ENCODE data around the gene ADRM1. TPM values are rescaled to one million over a fixed set of nuclear protein-coding genes. Genes with fewer than 3 reads are reported as not detected.

ADRM1 gene
- total RNA-seq, 1 experiment from 2014 or later = 127 TPM

GRCh38 chr20:62272200-62272599 lies 30.6 kb upstream of the ADRM1 start:
- H3K27me3 Mint-ChIP-seq (ENCODE audit: insufficient read depth, unreplicated experiment) = no peaks in the 10 kb centered on the region
- H3K4me3 Mint-ChIP-seq (ENCODE audit: unreplicated experiment) = no peak overlapping the region
- H3K4me1 Mint-ChIP-seq (ENCODE audit: insufficient read depth, unreplicated experiment) = no peaks in the 10 kb centered on the region
- H3K36me3 Mint-ChIP-seq (ENCODE audit: insufficient read depth, unreplicated experiment) = peaks cover 66% of the 10 kb centered on the region
- POLR2A ChIA-PET = no interaction called here
- no peak for DNase-seq (ENCODE audit: unreplicated experiment)
- intact Hi-C loops (cut with micrococcal nuclease) = no loop called here
- BruUV-seq (replicated peaks) = no TSS peak
- H3K9me3 Mint-ChIP-seq (ENCODE audit: unreplicated experiment) = no peaks in the 10 kb centered on the region
- no peak overlapping the region for H3K27ac Mint-ChIP-seq (ENCODE audit: low read depth, unreplicated experiment)
- CTCF ChIA-PET = no interaction called here
- TF ChIP-seq CTCF (IDR thresholded peaks at IDR 0.05; ENCODE audit: unreplicated experiment) = no peak

- Mint-ChIP-seq H3K27ac (ENCODE audit: low read depth, unreplicated experiment) (no peak overlapping the region), H3K4me1 (ENCODE audit: insufficient read depth, unreplicated experiment) (no peaks in the 10 kb centered on the region), H3K36me3 (ENCODE audit: insufficient read depth, unreplicated experiment) (peaks cover 65% of the 10 kb centered on the region), H3K9me3 (ENCODE audit: unreplicated experiment) (no peaks in the 10 kb centered on the region), H3K27me3 (ENCODE audit: insufficient read depth, unreplicated experiment) (no peaks in the 10 kb centered on the region), H3K4me3 (ENCODE audit: unreplicated experiment) (no peak overlapping the region)
- no peak for DNase-seq (ENCODE audit: unreplicated experiment)
- intact Hi-C loops (cut with micrococcal nuclease) = no loop called here
- TF ChIP-seq CTCF (IDR thresholded peaks at IDR 0.05; ENCODE audit: unreplicated experiment) = no peak
- CTCF ChIA-PET = no interaction called here
- POLR2A ChIA-PET = no interaction called here
- TSS peak; percentile 33 for BruUV-seq (replicated peaks)
Observed at GRCh38 chr20:62273416-62273815, 29.4 kb upstream of the ADRM1 start.

- no peak for DNase-seq (ENCODE audit: unreplicated experiment)
- ChIA-PET POLR2A (no interaction called here), CTCF (interaction anchor here (0.6 to 1.0 kb wide), 3 partner anchors 9 to 114 kb away, joined by 3 read pairs; no protein-coding TSS in a partner anchor)
- H3K4me3 Mint-ChIP-seq (ENCODE audit: unreplicated experiment) = no peak overlapping the region
- H3K27me3 Mint-ChIP-seq (ENCODE audit: insufficient read depth, unreplicated experiment) = no peaks in the 10 kb centered on the region
- no peaks in the 10 kb centered on the region for H3K9me3 Mint-ChIP-seq (ENCODE audit: unreplicated experiment)
- H3K4me1 Mint-ChIP-seq (ENCODE audit: insufficient read depth, unreplicated experiment) = no peaks in the 10 kb centered on the region
- intact Hi-C loops (cut with micrococcal nuclease) = no loop called here
- peaks cover 66% of the 10 kb centered on the region for H3K36me3 Mint-ChIP-seq (ENCODE audit: insufficient read depth, unreplicated experiment)
- TF ChIP-seq CTCF (IDR thresholded peaks at IDR 0.05; ENCODE audit: unreplicated experiment) = no peak
- no TSS peak for BruUV-seq (replicated peaks)
- H3K27ac Mint-ChIP-seq (ENCODE audit: low read depth, unreplicated experiment) = no peak overlapping the region
Observed at GRCh38 chr20:62274332-62274950, 28.4 kb upstream of the ADRM1 start.

- no TSS peak for BruUV-seq (replicated peaks)
Observed at GRCh38 chr20:62275219-62275618, 27.6 kb upstream of the ADRM1 start.

More at GRCh38 chr20:62275219-62275618, 27.6 kb upstream of the ADRM1 start:
- Mint-ChIP-seq H3K27ac (ENCODE audit: low read depth, unreplicated experiment) (no peak overlapping the region), H3K4me1 (ENCODE audit: insufficient read depth, unreplicated experiment) (no peaks in the 10 kb centered on the region), H3K27me3 (ENCODE audit: insufficient read depth, unreplicated experiment) (no peaks in the 10 kb centered on the region), H3K4me3 (ENCODE audit: unreplicated experiment) (no peak overlapping the region), H3K36me3 (ENCODE audit: insufficient read depth, unreplicated experiment) (peaks cover 74% of the 10 kb centered on the region), H3K9me3 (ENCODE audit: unreplicated experiment) (no peaks in the 10 kb centered on the region)
- TF ChIP-seq CTCF (IDR thresholded peaks at IDR 0.05; ENCODE audit: unreplicated experiment) = no peak
- intact Hi-C loops (cut with micrococcal nuclease) = no loop called here
- no peak for DNase-seq (ENCODE audit: unreplicated experiment)
- POLR2A ChIA-PET = interaction anchor here (0.6 kb wide), 1 partner anchor 148 kb away, joined by 3 read pairs; no protein-coding TSS in a partner anchor
- CTCF ChIA-PET = interaction anchor here (0.6 to 0.7 kb wide), 2 partner anchors 49 to 113 kb away, joined by 3 read pairs; no protein-coding TSS in a partner anchor

Data from MCF 10A (cell line).